HCT116 (cell line): ENCODE results near the gene ATP13A5. TPM values are rescaled to one million over a fixed set of nuclear protein-coding genes. Genes with fewer than 3 reads are reported as not detected.

Experiments used
- ATAC-seq: fragments of 200-7000 bp; cut with Tn5 transposase; 2 replicates; pipeline ENCODE4 v1.9.1; 2020; ENCODE audit warnings: mild to moderate bottlenecking, moderate library complexity
- BruUV-seq: library from RNA; stranded (reverse); fragments of 400-500 nt; replicated peaks from 2 replicates; lab custom pipeline; 2021; lab: Mats Ljungman, UMichigan
- CTCF ChIA-PET: fragments of 300-600 bp; sonication (Branson Sonifier 250); formaldehyde crosslinking; loops from one replicate; lab custom pipeline; 2021; ENCODE audit warnings: antibody characterized with exemption; lab: Charles Lee
- POLR2A ChIA-PET: fragments of 300-600, 350-600 bp; sonication (Branson Sonifier 250); formaldehyde crosslinking; loops from one replicate; lab custom pipeline; 2021; ENCODE audit warnings: antibody characterized with exemption; lab: Charles Lee
- RAD21 ChIA-PET, 2 experiments: fragments of 300-600 bp; sonication (Branson Sonifier 250); formaldehyde crosslinking; loops; one replicate each; lab custom pipeline; 2023; ENCODE audit warnings: low total read pairs in 2 of 2; ENCODE audit not compliant: uncharacterized antibody in 2 of 2, unreplicated experiment in 2 of 2, low non-redundant PET in 1 of 2; lab: Charles Lee
- DNase-seq: peaks from one replicate; pipeline ENCODE4 v3.0.0-alpha.2; 2010; ENCODE audit warnings: low read depth, low spot score
- H2AFZ ChIP-seq: fragments of 200-600 bp; shearing (Covaris generic), sonication (generic); 2 replicates; pipeline ENCODE4 v1.6.1; 2017; ENCODE audit warnings: low read depth, mixed run types, mixed read lengths, antibody characterized with exemption, low read length; ENCODE audit not compliant: poor library complexity, severe bottlenecking
- H3K27ac ChIP-seq: 2 replicates; pipeline ENCODE4 v1.5.1; 2012; ENCODE audit warnings: low read depth, low read length
- H3K27me3 ChIP-seq: fragments of 200-600 bp; sonication (generic); 2 replicates; pipeline ENCODE4 v1.6.1; 2016; ENCODE audit warnings: mixed run types, low read length, mixed read lengths; ENCODE audit not compliant: insufficient read depth
- H3K36me3 ChIP-seq, 2 experiments: fragments of 200-500 bp in 1 of 2; fragments of 200-600 bp in 1 of 2; sonication (Bioruptor generic) in 1 of 2; sonication (generic) in 1 of 2; 2 replicates each; pipeline versions ENCODE4 v1.5.1 to v1.6.1; 2014 to 2016; ENCODE audit warnings: low read length in 2 of 2, inconsistent platforms in 1 of 2, mixed read lengths in 1 of 2, mixed run types in 1 of 2; ENCODE audit not compliant: insufficient read depth in 2 of 2, control insufficient read depth in 1 of 2
- H3K4me1 ChIP-seq, 2 experiments: fragments of 200-600 bp in 1 of 2; sonication (generic) in 1 of 2; 2 replicates each; pipeline versions ENCODE4 v1.5.1 to v1.6.1; 2012 to 2017; ENCODE audit warnings: low read length in 2 of 2, inconsistent platforms in 1 of 2, mild to moderate bottlenecking in 1 of 2, mixed read lengths in 1 of 2, mixed run types in 1 of 2, moderate library complexity in 1 of 2; ENCODE audit not compliant: insufficient read depth in 2 of 2, control insufficient read depth in 1 of 2
- H3K4me2 ChIP-seq: fragments of 200-600 bp; sonication (generic); 2 replicates; pipeline ENCODE4 v1.6.1; 2017; ENCODE audit warnings: mixed run types, low read length, mixed read lengths
- H3K4me3 ChIP-seq, 2 experiments: fragments of 200-600 bp in 1 of 2; sonication (generic) in 1 of 2; replicated peaks in 1 of 2; 2 replicates each; pipeline ENCODE4 v1.5.1; 2011 to 2016; ENCODE audit warnings: low read length in 2 of 2, control low read depth in 1 of 2, low read depth in 1 of 2, mild to moderate bottlenecking in 1 of 2, mixed read lengths in 1 of 2, mixed run types in 1 of 2
- H3K79me2 ChIP-seq: fragments of 200-600 bp; sonication (generic); 2 replicates; pipeline ENCODE4 v1.6.1; 2017; ENCODE audit warnings: mild to moderate bottlenecking, mixed run types, low read length, moderate library complexity, mixed read lengths; ENCODE audit not compliant: insufficient read depth
- H3K9ac ChIP-seq: fragments of 200-600 bp; sonication (generic); 2 replicates; pipeline ENCODE4 v1.6.1; 2016; ENCODE audit warnings: low read length, mixed read lengths
- H3K9me2 ChIP-seq: fragments of 200-600 bp; sonication (generic), shearing (Covaris generic); 2 replicates; pipeline ENCODE4 v1.6.1; 2017; ENCODE audit warnings: mixed run types, mild to moderate bottlenecking, moderate library complexity; ENCODE audit not compliant: insufficient read depth
- H3K9me3 ChIP-seq, 2 experiments: fragments of 200-500 bp in 1 of 2; fragments of 200-600 bp in 1 of 2; sonication (Bioruptor generic) in 1 of 2; sonication (generic) in 1 of 2; 2 replicates each; pipeline ENCODE4 v1.6.1; 2014 to 2017; ENCODE audit warnings: low read length in 2 of 2, mixed read lengths in 2 of 2, inconsistent platforms in 1 of 2, low read depth in 1 of 2, mild to moderate bottlenecking in 1 of 2, mixed run types in 1 of 2, moderate library complexity in 1 of 2; ENCODE audit not compliant: control insufficient read depth in 1 of 2, insufficient read depth in 1 of 2
- H4K20me1 ChIP-seq: fragments of 200-600 bp; sonication (generic), shearing (Covaris generic); 2 replicates; pipeline ENCODE4 v1.6.1; 2017; ENCODE audit warnings: mixed run types, mild to moderate bottlenecking, moderate library complexity; ENCODE audit not compliant: insufficient read depth
- CBX3 ChIP-seq: IDR thresholded peaks from 2 replicates; pipeline ENCODE4 v1.6.1; 2012; ENCODE audit warnings: low read depth
- CEBPB ChIP-seq: IDR thresholded peaks from 2 replicates; pipeline ENCODE4 v1.6.1; 2012; ENCODE audit warnings: low read depth
- EGR1 ChIP-seq: IDR thresholded peaks from 2 replicates; pipeline ENCODE4 v1.6.1; 2012; ENCODE audit warnings: low read depth
- ELF1 ChIP-seq: IDR thresholded peaks from 2 replicates; pipeline ENCODE4 v1.6.1; 2012; ENCODE audit warnings: low read depth, borderline replicate concordance
- EZH2 ChIP-seq: fragments of 200-600 bp; sonication (generic); IDR thresholded peaks from 2 replicates; pipeline ENCODE4 v1.6.1; 2017; ENCODE audit warnings: antibody characterized with exemption, mixed run types
- EZH2phosphoT487 ChIP-seq: fragments of 200-600 bp; IDR thresholded peaks from 2 replicates; pipeline ENCODE4 v1.6.1; 2018; ENCODE audit warnings: antibody characterized with exemption, borderline replicate concordance
- JUND ChIP-seq: IDR thresholded peaks from 2 replicates; pipeline ENCODE4 v1.6.1; 2012
- POLR2A ChIP-seq: IDR thresholded peaks from 2 replicates; pipeline ENCODE4 v1.7.0; 2011; ENCODE audit warnings: borderline replicate concordance; ENCODE audit not compliant: insufficient read depth, insufficient read length; ENCODE audit errors: extremely low read depth
- RAD21 ChIP-seq: IDR thresholded peaks from 2 replicates; pipeline ENCODE4 v1.6.1; 2012; ENCODE audit warnings: low read depth, mild to moderate bottlenecking
- SIN3A ChIP-seq: IDR thresholded peaks from 2 replicates; pipeline ENCODE4 v1.6.1; 2012; ENCODE audit warnings: low read depth
- SP1 ChIP-seq: IDR thresholded peaks from 2 replicates; pipeline ENCODE4 v1.6.1; 2012; ENCODE audit warnings: low read depth
- SRF ChIP-seq: IDR thresholded peaks from 2 replicates; pipeline ENCODE4 v1.6.1; 2012; ENCODE audit warnings: low read depth
- TCF7L2 ChIP-seq: IDR thresholded peaks from 2 replicates; pipeline ENCODE4 v1.7.0; 2011; ENCODE audit warnings: borderline replicate concordance, inconsistent platforms; ENCODE audit not compliant: insufficient read depth, insufficient read length; ENCODE audit errors: extremely low read depth
- YY1 ChIP-seq: IDR thresholded peaks from 2 replicates; pipeline ENCODE4 v1.6.1; 2011; ENCODE audit warnings: low read length, low read depth, moderate library complexity, mild to moderate bottlenecking; ENCODE audit not compliant: insufficient replicate concordance; ENCODE audit errors: extremely low read depth
- ZFX ChIP-seq: fragments of 450-650 bp; IDR thresholded peaks from 2 replicates; pipeline ENCODE4 v1.6.1; 2017
- ZNF274 ChIP-seq: fragments of 200-500 bp; sonication (Bioruptor generic); IDR thresholded peaks from 2 replicates; pipeline ENCODE4 v1.6.1; 2014; ENCODE audit warnings: mild to moderate bottlenecking, low read depth, low read length, inconsistent platforms
- intact Hi-C: fragments of 100-400 bp; cut with micrococcal nuclease; formaldehyde crosslinking; loops from 2 replicates; pipeline ENCODE4 v1.10.0; 2022
- total RNA-seq: library from RNA; stranded (reverse); gene quantifications from one replicate; pipeline ENCODE4 v1.2.1, GENCODE V29; 2021; ENCODE audit not compliant: unreplicated experiment
- TF ChIP-seq, protein P1 (sequence below): IDR thresholded peaks from 2 replicates; pipeline ENCODE4 v1.6.1; 2012
- TF ChIP-seq, protein P2 (sequence below), 3 experiments: fragments of 200-600 bp in 1 of 3; sonication (generic) in 1 of 3; IDR thresholded peaks in 2 of 3; conservative IDR thresholded peaks in 1 of 3; 2 replicates each; pipeline ENCODE4 v1.5.1; 2012 to 2017; ENCODE audit warnings: low read depth in 2 of 3, low read length in 2 of 3, antibody characterized with exemption in 1 of 3, borderline replicate concordance in 1 of 3, control low read depth in 1 of 3, mild to moderate bottlenecking in 1 of 3, mixed read lengths in 1 of 3, mixed run types in 1 of 3, moderate library complexity in 1 of 3; ENCODE audit not compliant: insufficient read depth in 1 of 3
- TF ChIP-seq, protein P3 (sequence below): IDR thresholded peaks from 2 replicates; pipeline ENCODE4 v1.6.1; 2012

The ATP13A5 gene
- total RNA-seq, 1 experiment from 2014 or later: not detected

DNA sequence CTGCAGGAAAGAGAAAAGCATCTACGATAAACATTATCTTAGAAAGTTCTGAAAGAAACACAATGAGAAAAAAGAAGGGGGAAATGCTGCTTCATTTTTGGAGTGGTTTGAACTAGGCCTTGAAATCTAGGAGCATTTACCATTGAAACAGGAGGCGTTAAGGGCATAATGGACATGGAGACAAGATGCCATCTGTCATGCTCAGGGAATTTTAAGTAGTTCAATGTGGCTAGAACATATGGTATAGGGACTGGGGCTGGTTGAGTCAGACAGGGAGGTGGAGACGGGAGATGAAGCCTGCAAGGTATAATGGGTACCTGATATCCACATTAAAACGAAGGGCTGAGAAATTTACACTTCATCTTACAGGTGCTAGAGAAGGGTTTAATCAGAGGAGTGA lies 147.9 kb downstream of the ATP13A5 start (continued):
- TF ChIP-seq TCF7L2 (no peak), CEBPB (no peak), EGR1 (no peak), SP1 (no peak), RAD21 (no peak), ZFX (no peak), POLR2A (no peak)
- TF ChIP-seq, protein P1, sequence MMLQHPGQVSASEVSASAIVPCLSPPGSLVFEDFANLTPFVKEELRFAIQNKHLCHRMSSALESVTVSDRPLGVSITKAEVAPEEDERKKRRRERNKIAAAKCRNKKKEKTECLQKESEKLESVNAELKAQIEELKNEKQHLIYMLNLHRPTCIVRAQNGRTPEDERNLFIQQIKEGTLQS: no peak
- TF ChIP-seq, protein P2, sequence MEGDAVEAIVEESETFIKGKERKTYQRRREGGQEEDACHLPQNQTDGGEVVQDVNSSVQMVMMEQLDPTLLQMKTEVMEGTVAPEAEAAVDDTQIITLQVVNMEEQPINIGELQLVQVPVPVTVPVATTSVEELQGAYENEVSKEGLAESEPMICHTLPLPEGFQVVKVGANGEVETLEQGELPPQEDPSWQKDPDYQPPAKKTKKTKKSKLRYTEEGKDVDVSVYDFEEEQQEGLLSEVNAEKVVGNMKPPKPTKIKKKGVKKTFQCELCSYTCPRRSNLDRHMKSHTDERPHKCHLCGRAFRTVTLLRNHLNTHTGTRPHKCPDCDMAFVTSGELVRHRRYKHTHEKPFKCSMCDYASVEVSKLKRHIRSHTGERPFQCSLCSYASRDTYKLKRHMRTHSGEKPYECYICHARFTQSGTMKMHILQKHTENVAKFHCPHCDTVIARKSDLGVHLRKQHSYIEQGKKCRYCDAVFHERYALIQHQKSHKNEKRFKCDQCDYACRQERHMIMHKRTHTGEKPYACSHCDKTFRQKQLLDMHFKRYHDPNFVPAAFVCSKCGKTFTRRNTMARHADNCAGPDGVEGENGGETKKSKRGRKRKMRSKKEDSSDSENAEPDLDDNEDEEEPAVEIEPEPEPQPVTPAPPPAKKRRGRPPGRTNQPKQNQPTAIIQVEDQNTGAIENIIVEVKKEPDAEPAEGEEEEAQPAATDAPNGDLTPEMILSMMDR (IDR thresholded peaks at IDR 0.05 in 2 of 3, conservative IDR thresholded peaks at IDR 0.05 in 1 of 3; ENCODE audit: borderline replicate concordance in 1 of 3, insufficient read depth in 1 of 3, low read depth in 2 of 3, low read length in 2 of 3): no peak
- TF ChIP-seq, all 23 proteins: peak for 0

DNA sequence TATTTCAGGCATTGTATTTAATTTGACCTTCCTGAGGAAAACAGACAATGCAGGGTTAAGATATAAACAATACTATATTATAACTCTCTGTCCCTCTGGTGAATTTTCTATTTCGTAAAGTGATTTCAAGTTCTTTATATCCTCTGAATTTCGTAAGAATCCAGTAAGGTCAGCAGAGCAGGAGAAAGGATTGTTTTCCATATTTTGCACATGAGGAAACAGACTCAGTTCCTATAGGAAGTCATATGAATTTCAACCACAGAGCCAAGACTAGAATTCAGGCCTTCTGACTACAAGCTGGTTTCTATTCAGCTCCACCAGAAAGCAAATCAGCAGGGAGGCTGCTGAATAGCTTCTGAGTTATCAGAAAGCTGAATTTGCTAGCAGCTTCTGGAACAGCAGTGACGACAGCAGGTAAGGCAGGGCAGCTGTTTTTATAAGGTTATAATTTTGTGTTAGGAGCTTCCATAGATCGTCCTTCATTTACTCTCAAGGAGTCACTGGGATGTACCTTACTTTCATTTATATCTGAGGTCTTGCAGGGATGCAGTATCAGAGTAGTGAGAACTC lies 148.6 kb downstream of the ATP13A5 start:
- CTCF ChIA-PET: no interaction called here
- intact Hi-C loops: loop anchor here (10.0 kb wide), 1 partner anchor 415 kb away; no protein-coding TSS in a partner anchor
- Histone ChIP-seq H3K4me2 (no peak overlapping the region), H3K36me3 (no peaks in the 10 kb centered on the region), H3K9me2 (no peaks in the 10 kb centered on the region), H4K20me1 (no peaks in the 10 kb centered on the region), H3K27me3 (peaks cover 33% of the 10 kb centered on the region; the same call in 1 of the 2 replicates), H3K9ac (no peak overlapping the region), H3K9me3 (no peaks in the 10 kb centered on the region), H3K79me2 (no peaks in the 10 kb centered on the region), H3K27ac (no peak overlapping the region), H3K4me3 (no peak overlapping the region), H3K4me1 (no peaks in the 10 kb centered on the region), H2AFZ (no peak overlapping the region)
- POLR2A ChIA-PET: no interaction called here
- RAD21 ChIA-PET: no interaction called here
- ATAC-seq (no peak), DNase-seq (no peak)
- no TSS peak for BruUV-seq
- TF ChIP-seq ELF1: no peak
- no peak for TF ChIP-seq ZFX
- TF ChIP-seq CEBPB: no peak
- TF ChIP-seq, protein P1: no peak
- no peak for TF ChIP-seq EZH2
- TF ChIP-seq, protein P2 (IDR thresholded peaks at IDR 0.05 in 2 of 3, conservative IDR thresholded peaks at IDR 0.05 in 1 of 3; ENCODE audit: borderline replicate concordance in 1 of 3, insufficient read depth in 1 of 3, low read depth in 2 of 3, low read length in 2 of 3): no peak
- TF ChIP-seq SRF: no peak
- TF ChIP-seq JUND: no peak
- TF ChIP-seq YY1: no peak
- TF ChIP-seq EZH2phosphoT487: no peak
- no peak for TF ChIP-seq CBX3
- TF ChIP-seq ZNF274: no peak
- no peak for TF ChIP-seq EGR1
- TF ChIP-seq SIN3A: no peak
- TF ChIP-seq, protein P3, sequence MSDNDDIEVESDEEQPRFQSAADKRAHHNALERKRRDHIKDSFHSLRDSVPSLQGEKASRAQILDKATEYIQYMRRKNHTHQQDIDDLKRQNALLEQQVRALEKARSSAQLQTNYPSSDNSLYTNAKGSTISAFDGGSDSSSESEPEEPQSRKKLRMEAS: no peak
